T47D (cell line): ENCODE measurements around the gene ANXA3.
"Not testable (repeated sequence)": the region's sequence is repeated elsewhere in the genome, so short reads cannot be mapped to it uniquely, and the experiment has no call there.

ENCODE experiments used
- DNase-seq, 2 experiments: peaks; one replicate each; pipeline versions ENCODE4 v3.0.0 to v3.0.0-alpha.2; 2011 to 2012; ENCODE audit warnings: low read depth in 1 of 2, low spot score in 1 of 2
- JUND ChIP-seq: IDR thresholded peaks from 2 replicates; pipeline ENCODE4 v1.6.1; 2012; ENCODE audit warnings: low read depth
- in situ Hi-C: cut with HindIII; loops from 2 replicates; pipeline ENCODE4 v1.10.0; 2016; ENCODE audit warnings: low sequenced_read_pairs, low pct_unique_long_range_greater_than_20kb

ANXA3 gene

DNA sequence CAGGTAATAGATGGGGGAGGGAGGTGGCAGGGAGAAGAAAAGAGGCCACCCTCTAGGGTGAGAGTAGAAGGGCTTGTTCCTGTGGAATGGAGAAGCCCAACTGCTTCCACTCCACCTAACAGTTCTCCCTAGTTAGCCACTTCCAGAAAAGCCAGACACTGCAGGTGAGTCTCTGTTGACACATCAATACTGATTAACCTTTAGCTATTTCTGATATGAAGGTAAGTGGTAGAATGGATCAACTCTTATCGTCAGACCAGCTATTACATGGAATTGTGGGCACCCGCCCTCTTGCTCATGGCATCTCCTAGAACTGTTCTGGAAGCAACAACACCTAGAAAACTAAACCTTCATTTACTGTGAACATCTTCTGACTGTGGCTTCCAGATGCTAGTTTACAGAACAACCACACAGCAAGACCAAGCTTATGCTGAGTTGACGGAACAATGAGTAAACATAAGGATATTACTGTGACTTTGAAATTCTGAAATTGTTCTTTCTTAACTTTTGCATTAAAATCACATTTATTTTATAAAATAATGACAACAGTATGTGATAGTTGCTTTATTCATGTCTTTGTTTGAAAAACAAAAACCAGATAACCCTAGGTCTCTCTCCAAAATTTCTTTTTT is 44.7 kb downstream of the ANXA3 start:
- in situ Hi-C loops = no loop called here
- TF ChIP-seq JUND = no peak
- DNase-seq = no peak

DNA sequence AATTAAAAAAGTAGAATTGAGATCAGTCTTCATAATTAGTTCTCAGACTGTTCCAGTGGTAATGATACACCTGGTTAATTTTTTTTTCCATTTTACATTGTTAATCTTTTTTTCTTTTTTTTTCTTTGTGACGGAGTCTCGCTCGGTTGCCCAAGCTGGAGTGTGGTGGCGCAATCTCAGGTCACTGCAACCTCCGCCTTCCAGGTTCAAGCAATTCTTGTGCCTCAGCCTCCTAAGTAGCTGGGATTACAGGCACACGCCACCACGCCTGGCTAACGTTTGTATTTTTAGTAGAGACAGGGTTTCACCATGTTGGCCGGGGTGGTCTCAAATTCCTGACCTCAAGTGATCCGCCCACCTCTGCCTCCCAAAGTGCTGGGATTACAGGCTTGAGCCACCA is 46.9 kb downstream of the ANXA3 start:
- in situ Hi-C loops, DNase-seq: not testable (repeated sequence)

GRCh38 chr4:78599147-78599546 is 47.6 kb downstream of the ANXA3 start:
- no peak for TF ChIP-seq JUND
- in situ Hi-C loops = no loop called here
- no peak for DNase-seq

- TF ChIP-seq JUND = no peak
- in situ Hi-C loops = no loop called here
- DNase-seq = no peak
These were observed 48.4 kb downstream of the ANXA3 start for GRCh38 chr4:78599931-78600375.

- in situ Hi-C loops = no loop called here
- DNase-seq = no peak
- no peak for TF ChIP-seq JUND
These were observed 49.4 kb downstream of the ANXA3 start for GRCh38 chr4:78601013-78601412.

- in situ Hi-C loops = no loop called here
- no peak for TF ChIP-seq JUND
- DNase-seq = peak in 1 of 2 experiments; percentile 1
These were observed 50.8 kb downstream of the ANXA3 start for GRCh38 chr4:78602334-78602733.

GRCh38 chr4:78603384-78603783 is 51.8 kb downstream of the ANXA3 start:
- TF ChIP-seq JUND = no peak

DNA sequence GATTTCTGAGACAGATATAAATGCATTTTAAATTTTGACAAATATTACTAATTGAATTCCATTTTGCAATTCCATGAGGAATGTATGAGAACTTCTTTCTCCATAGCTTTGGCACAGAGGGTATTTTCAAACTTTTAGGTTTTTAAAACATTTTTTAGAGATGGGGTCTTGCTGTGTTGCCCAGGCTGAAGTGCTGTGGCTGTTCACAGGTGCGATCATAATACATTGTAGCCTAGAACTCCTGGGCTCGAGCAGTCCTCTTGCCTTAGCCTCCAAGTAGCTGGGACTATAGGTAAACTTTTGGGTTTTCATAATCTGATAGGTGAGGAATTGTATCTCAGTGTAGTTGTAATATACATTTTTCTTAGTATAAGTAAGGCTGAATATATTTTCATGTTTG is 53.4 kb downstream of the ANXA3 start:
- no peak for DNase-seq
- in situ Hi-C loops = no loop called here
- TF ChIP-seq JUND = no peak

More at GRCh38 chr4:78603384-78603783, 51.8 kb downstream of the ANXA3 start:
- in situ Hi-C loops = no loop called here
- DNase-seq = no peak

- no peak for DNase-seq
- in situ Hi-C loops = no loop called here
- no peak for TF ChIP-seq JUND
These were observed 54.5 kb downstream of the ANXA3 start for GRCh38 chr4:78606035-78606434.

DNA sequence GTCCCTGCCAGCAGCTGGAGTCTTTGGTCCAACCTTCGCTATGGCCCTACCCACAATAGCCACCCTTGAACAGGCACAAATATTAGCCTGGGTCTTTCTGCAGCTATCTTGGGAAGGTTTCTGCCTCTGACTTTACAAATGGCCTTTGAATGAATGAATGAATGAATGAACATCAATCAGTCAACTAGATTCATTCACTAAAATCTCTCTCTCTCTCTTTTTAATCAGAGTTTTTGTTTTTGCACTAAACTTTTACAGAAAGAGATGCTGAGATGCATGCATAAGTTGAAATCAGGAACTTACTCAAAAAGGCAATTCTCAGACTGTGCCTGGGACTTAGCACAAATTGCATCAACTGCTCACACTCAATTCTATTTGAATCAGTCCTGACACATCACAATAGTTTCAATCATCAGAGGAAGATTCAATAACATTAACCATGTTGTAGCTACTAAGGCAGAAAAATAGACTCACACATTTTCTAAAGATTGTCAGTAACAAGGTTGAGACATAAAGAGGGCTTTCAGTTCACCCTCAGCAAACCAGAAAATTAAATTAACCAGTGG is 55.0 kb downstream of the ANXA3 start:
- DNase-seq = no peak
- in situ Hi-C loops = no loop called here
- TF ChIP-seq JUND = no peak

DNA sequence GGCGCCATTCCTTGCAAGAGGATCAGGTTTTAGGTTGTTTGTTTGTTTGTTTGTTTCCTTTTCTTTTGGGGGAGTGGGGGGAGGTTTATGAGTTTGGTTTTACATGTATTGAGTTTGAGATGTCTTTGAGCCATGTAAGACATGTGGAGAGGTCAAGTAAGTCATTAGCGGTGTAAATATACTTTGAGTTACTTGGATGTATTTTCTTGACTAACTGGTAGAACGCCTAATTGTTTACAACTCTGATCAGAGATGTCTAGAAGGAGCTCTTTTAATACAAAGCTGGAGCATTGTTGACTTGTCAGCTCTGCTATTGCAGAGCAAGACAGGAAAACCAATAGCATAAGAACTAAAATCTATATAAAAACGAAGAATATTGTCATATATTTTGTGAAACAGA is 57.1 kb downstream of the ANXA3 start:
- peak in 1 of 2 experiments; percentile 20 for DNase-seq
- TF ChIP-seq JUND = no peak
- in situ Hi-C loops = no loop called here

DNA sequence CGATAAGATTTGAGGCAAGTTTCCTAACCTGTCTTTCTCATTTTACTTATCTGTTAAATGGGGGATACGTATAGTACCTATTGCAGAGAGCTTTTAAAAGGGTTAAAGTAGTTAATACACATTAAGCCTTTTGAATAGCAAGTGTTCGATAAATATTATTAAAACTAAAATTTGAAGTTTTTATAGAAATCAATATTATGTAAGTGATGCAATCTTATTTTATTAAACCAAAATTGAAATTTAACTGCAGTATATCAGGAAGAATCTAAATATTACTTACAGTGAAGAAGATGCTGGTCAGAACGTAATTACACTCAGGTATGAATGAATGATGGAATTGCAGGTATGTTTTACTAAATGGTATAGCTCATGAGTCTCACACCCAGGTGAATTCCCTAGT is 58.0 kb downstream of the ANXA3 start:
- in situ Hi-C loops = no loop called here
- TF ChIP-seq JUND = no peak

GRCh38 chr4:78610546-78611214 is 59.1 kb downstream of the ANXA3 start:
- no peak for TF ChIP-seq JUND
- in situ Hi-C loops = no loop called here
- no peak for DNase-seq

More for the DNA sequence above, 58.0 kb downstream of the ANXA3 start:
- no peak for DNase-seq
